Stimulated activated CD8-positive, alpha-beta memory T cell treated with anti-CD3 and anti-CD28 coated beads, Interleukin-4, amount 100 ng/mL, for 4 hours (primary cell): ENCODE results near the gene TMEM8B.
"Not testable (repeated sequence)": the region's sequence is repeated elsewhere in the genome, so short reads cannot be mapped to it uniquely, and the experiment has no call there.

Source experiments
- DNase-seq, 2 donors: peaks; one replicate each; pipeline ENCODE4 v3.0.0-alpha.2; 2020; ENCODE audit warnings: low read depth in 2 of 2, low spot score in 1 of 2

Gene TMEM8B

GRCh38 chr9:35905912-35906679, 77.1 kb downstream of the TMEM8B start, which contains the start of gene HRCT1:
Gene HRCT1 (plus strand): TSS chr9:35906202. CDS start chr9:35906288, 86 bp downstream.
- no peak for DNase-seq

- no peak for DNase-seq
Measured at GRCh38 chr9:35906923-35907699, 78.1 kb downstream of the TMEM8B start.

DNA sequence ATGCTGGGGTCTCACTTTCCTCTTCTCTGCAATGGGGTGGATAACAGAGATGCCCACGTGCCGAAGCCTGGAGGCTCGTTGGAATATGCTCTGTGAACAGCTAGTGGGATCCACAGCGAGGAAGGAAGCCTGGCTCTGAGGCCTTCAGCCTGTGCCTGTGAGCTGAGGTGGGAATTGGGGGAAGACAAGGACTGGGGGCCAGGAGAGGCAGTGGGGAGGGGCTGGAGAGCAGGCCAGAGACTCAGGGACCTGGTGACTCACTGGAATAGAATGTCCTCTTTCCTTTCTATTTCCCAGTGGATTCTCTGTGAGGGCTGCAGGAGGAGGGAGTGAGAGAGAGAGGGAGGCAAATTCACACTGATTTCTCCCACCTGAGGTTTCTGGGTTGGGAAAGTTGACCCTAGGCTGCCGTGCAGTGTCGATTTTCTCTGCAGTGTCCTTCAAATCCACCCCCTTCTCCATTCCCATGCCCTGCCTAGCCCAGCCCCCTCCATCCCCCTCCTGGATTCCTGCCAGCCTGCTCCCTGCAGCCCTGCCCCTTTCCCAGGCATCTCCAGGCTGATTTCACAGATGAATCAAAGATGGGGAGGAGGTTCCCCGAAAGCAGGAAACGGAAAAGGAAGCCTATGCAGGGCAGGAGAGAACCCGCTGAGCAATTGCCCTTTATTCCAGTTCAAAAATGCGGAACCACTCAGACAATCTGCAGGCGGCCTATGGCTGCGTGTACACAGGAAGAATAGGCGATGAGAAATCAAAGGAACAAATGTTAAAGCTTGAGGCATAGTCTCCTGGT, 78.9 kb downstream of the TMEM8B start:
- no peak for DNase-seq

DNA sequence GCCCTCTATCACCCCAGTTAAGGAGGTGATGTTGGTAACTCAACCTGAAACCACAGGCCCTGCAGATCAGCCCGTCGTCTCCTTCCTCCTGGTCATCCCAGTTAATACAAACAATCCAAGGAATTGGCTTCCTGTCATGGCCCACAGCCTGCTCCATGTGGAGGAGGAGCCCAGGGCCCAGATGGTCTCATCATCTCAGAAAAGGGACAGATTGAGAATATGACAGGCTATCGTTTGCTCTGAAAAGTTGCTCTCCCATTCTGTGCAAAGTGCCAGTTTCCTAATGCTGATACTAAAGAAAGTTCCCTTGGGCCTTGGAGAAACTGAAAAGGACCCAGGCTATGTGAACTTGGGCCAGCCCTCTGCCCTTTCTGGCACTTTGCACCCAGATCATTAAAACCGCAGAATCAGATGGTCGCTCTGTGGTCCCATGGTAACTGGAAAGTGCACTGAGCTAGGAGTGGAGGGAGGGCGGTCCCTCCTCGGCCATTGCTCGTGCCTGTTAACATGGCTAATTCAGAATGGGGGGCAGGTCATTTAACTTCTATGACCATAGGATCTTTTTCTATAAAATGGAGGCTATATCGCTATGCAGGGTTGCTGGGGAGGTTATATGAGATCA, 79.6 kb downstream of the TMEM8B start:
- DNase-seq = no peak

GRCh38 chr9:35909274-35909673, 80.2 kb downstream of the TMEM8B start, which contains the start of gene SPAAR:
Gene SPAAR (plus strand): TSS chr9:35909490. CDS start chr9:35910464, 974 bp downstream.
- DNase-seq = no peak

DNA sequence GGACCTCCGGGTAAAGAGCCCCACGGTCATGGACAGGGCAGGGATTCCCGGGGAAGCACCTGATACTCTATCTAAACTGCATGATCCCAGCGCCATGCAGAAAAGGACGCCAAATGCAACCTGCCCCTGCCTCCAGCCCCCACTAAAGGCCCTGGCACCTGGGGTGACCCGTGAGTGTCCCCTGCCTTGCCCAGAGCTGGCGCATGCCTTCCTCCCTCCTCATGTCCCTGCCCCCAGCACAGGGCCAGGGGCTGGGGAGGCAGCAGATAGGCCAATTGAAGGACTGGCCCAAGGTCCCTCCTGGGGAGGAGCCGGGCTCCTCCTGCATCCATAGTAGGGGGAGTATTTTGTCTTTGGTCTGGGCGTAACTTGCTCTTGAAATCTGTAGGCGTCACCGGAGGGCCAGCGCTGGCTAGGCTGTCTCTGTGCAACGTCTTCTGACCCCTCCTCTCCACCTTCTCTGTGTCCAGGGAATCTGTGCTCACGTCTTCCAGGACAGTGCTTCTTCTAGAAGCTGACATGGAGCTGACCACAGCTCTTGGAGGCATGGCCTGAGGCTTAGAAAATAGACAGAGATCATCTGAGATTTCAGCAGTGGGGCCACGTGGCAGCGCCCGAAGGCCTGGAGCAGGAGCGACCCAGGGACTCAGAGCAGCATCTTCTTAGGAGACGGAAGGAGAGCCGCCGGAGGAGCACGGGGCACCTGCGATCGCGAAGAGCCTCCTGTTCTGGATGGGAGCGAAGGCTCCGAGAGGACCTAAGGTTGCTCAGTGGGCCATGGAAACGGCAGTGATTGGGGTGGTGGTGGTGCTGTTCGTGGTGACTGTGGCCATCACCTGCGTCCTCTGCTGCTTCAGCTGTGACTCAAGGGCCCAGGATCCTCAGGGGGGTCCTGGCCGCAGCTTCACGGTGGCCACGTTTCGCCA, 80.9 kb downstream of the TMEM8B start:
- no peak for DNase-seq

DNA sequence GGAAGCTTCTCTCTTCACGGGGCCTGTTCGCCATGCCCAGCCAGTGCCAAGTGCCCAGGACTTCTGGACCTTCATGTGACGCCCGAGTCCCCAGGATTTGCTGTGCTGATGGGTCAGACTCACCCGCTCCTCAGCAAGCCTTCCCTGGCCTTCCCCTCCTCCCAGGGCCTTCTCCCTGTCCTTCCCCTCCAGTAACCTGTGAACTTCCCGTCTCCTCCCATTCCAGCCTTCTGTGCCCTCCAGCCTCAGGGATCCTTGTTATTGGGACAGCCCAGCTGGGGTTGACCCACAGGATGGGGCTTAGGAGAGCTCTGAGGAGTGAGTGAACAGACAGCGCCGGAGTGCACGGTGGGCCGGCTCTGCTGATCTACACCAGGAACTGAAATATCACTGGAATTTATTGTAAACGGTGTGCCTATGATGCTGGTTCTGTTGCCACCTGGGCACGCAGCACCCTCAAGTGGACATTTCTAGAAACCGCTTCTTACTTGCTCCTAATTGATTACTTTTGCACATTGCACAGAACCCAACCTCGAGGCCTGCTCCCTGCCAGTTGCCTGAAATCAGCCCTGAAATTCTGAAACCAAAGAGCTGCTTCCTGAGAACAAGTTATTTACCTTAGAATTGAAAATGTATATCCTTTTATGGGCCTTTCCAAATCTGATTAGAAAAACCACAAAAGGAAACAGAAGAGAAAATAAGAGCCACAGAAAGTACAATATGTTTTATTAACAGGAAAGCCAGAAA, 81.8 kb downstream of the TMEM8B start:
- no peak for DNase-seq

DNA sequence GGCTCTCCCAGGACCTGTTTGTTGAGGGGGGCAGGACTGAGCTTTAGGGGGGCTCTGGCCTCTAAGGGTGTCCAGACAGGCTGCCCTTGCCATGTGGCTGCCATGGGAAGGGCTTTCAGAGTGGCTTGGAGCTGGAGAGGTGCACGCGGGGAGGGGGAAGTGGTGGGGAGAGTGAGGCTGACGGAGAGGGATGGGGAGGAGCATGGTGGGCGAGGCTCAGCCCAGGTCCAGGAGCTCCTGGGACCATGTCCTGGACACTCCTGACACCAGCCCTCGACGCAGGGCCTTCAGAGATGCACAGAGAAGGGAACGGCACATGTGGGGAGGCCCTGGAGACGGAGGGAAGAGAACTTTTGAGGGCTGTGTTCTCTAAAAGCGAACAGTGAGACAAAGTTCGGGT, 82.7 kb downstream of the TMEM8B start:
- no peak for DNase-seq

DNA sequence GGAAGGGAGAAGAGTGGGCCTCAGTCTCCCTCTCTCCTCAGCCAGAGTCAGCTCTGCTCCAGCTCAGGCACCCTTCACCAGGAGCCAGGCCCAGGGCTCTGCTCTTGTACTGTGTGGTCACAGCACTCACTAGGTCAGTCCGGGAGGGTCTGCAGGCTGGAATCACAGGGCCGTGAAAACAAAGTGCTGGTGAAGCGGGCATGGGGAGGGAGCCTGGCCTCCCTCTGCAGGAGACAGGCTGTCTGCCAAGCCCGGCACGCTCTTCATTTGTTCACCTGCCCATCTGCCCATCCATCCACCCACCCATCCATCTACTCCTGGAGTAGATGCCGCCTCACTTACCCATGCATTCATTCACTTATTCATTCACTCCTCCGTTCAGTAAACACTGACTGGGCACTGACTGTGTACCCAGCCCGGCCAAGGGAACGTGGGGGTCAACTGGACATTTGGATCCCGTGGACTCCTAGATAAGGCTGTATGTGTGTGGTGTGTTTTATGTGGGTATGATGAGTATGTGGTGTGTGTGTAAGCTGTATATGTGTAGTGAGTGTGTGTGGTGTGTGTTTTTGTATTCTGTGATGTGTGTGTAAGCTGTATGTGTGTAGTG, 83.9 kb downstream of the TMEM8B start:
- DNase-seq = no peak

DNA sequence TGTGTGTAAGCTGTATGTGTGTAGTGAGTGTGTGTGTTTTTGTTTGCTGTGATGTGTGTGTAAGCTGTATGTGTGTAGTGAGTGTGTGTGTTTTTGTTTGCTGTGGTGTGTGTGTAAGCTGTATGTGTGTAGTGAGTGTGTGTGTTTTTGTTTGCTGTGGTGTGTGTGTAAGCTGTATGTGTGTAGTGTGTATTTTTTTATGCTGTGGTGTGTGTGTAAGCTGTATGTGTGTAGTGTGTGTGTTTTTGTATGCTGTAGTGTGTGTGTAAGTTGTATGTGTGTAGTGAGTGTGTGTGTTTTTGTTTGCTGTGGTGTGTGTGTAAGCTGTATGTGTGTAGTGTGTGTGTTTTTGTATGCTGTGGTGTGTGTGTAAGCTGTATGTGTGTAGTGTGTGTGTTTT, 84.4 kb downstream of the TMEM8B start:
- DNase-seq = not testable (repeated sequence)

DNA sequence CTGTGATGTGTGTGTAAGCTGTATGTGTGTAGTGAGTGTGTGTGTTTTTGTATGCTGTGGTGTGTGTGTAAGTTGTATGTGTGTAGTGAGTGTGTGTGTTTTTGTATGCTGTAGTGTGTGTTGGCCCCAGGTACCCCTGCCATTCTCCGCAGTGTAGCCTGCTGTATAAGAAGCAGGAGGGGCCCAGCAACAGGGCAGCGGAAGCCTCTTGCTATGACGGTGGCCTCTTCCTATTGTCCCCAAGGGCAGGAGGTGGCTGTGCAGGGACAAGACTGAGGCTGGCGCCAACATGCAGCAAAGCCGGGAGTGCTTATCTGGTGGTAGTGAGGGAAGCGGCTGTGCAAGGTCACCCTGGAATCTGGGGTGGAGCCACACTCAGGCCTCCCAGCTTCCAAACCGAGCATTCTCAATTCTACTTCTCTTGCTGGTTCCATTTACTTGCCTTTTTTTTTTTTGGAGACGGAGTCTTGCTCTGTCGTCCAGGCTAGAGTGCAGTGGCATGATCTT, 85.3 kb downstream of the TMEM8B start:
- DNase-seq = no peak
